B cell (primary cell): ENCODE results near the gene C11orf54.

Experiments
- EZH2 ChIP-seq: IDR thresholded peaks from 2 replicates; pipeline ENCODE4 v1.6.1; 2012; ENCODE audit warnings: borderline replicate concordance, low read depth, mild to moderate bottlenecking, moderate library complexity, low read length; ENCODE audit not compliant: insufficient read depth, poor library complexity, severe bottlenecking
- TF ChIP-seq, protein P1 (sequence below): fragments of 200-600 bp; IDR thresholded peaks from one replicate; pipeline ENCODE4 v1.8.0; 2022; ENCODE audit warnings: antibody characterized with exemption, mild to moderate bottlenecking

DNA sequence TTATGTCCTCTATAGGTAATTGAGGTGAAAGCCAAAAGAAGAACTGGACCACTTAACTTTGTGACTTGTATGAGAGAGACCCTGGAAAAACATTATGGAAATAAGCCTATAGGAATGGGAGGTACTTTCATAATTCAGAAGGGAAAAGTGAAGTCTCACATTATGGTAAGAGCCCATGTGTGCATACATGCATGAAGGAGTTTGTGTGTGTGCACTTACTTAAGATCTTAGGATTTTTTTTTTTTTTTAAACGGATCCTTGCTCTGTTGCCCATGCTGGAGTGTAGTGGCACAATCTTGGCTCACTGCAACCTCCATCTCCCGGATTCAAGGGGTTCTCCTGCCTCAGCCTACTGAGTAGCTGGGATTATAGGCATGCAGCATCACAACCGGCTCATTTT is 15.8 kb downstream of the C11orf54 start:
- TF ChIP-seq, protein P1, sequence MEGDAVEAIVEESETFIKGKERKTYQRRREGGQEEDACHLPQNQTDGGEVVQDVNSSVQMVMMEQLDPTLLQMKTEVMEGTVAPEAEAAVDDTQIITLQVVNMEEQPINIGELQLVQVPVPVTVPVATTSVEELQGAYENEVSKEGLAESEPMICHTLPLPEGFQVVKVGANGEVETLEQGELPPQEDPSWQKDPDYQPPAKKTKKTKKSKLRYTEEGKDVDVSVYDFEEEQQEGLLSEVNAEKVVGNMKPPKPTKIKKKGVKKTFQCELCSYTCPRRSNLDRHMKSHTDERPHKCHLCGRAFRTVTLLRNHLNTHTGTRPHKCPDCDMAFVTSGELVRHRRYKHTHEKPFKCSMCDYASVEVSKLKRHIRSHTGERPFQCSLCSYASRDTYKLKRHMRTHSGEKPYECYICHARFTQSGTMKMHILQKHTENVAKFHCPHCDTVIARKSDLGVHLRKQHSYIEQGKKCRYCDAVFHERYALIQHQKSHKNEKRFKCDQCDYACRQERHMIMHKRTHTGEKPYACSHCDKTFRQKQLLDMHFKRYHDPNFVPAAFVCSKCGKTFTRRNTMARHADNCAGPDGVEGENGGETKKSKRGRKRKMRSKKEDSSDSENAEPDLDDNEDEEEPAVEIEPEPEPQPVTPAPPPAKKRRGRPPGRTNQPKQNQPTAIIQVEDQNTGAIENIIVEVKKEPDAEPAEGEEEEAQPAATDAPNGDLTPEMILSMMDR = no peak
- no peak for TF ChIP-seq EZH2
